Ectodermal cell (in vitro differentiated cells): ENCODE measurements around the gene CRABP1.

Experiments used
- H3K27ac ChIP-seq: 2 replicates; pipeline ENCODE4 v1.7.0; 2013; ENCODE audit warnings: mild to moderate bottlenecking, low read depth, low read length; ENCODE audit not compliant: insufficient read depth, poor library complexity, severe bottlenecking
- H3K27me3 ChIP-seq: 2 replicates; pipeline ENCODE4 v1.7.0; 2013; ENCODE audit warnings: mild to moderate bottlenecking, low read length; ENCODE audit not compliant: insufficient read depth, control insufficient read depth, poor library complexity, severe bottlenecking
- H3K36me3 ChIP-seq: one replicate; pipeline ENCODE4 v1.7.0; 2013; ENCODE audit warnings: low read length; ENCODE audit not compliant: control insufficient read depth, insufficient read depth
- H3K4me1 ChIP-seq: one replicate; pipeline ENCODE4 v1.7.0; 2013; ENCODE audit warnings: low read length; ENCODE audit not compliant: control insufficient read depth, insufficient read depth
- H3K4me3 ChIP-seq: 2 replicates; pipeline ENCODE4 v1.7.0; 2013; ENCODE audit warnings: low read depth, low read length, control low read depth; ENCODE audit not compliant: insufficient read depth
- H3K9me3 ChIP-seq: 2 replicates; pipeline ENCODE4 v1.7.0; 2013; ENCODE audit warnings: mild to moderate bottlenecking, low read length, moderate library complexity; ENCODE audit not compliant: control insufficient read depth
- WGBS, 2 experiments: methylation state at CpG; one replicate each; pipeline ENCODE4 v1.1.7; 2013; ENCODE audit warnings: missing lambda C conversion rate in 2 of 2; 5-methylcytosine and 5-hydroxymethylcytosine counted together

Gene CRABP1

DNA sequence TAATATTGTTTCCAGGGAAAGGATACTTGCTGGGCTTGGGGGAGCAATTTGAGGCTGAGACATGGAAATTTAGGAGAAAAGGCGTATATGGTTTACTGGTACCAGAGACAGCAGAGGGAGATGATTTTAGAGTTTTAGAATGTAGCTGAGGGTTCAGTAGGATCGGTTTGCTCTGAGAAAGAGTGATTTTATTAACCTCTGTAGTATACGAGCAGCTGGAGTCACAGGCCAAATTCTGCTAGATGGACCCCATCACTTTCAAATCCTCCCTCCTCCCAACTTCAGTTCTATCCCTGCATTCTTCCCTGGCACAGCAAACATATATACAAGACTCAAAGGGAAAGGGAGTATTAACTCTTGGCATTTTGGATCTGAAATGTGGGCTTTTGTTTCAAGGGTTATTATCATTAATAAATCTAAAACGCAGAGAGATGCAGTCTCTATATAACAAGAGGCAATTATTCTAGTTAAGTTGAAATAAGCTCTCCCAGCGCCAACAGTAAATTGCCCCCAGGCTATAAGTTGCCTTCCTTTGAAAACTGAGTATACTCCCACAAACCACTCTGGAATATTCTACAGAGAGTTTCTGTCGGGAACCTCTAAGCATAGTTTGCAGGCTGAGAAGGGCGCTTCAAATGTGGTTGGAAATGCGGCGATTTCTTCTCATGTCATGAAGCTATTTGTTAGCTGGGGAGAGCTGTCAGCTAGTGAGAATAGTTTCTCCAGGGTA, 5.4 kb downstream of the CRABP1 start:
- H3K9me3 ChIP-seq = no peaks in the 10 kb centered on the region
- H3K4me3 ChIP-seq = peak overlapping the region; percentile 12
- H3K36me3 ChIP-seq = peaks cover 36% of the 10 kb centered on the region
- H3K27me3 ChIP-seq = peaks cover 18% of the 10 kb centered on the region
- no peak overlapping the region for H3K27ac ChIP-seq
- WGBS, 2 experiments = 94 to 95% methylated on average over 8 to 9 of the region's 9 CpGs
- peaks cover 24% of the 10 kb centered on the region for H3K4me1 ChIP-seq

DNA sequence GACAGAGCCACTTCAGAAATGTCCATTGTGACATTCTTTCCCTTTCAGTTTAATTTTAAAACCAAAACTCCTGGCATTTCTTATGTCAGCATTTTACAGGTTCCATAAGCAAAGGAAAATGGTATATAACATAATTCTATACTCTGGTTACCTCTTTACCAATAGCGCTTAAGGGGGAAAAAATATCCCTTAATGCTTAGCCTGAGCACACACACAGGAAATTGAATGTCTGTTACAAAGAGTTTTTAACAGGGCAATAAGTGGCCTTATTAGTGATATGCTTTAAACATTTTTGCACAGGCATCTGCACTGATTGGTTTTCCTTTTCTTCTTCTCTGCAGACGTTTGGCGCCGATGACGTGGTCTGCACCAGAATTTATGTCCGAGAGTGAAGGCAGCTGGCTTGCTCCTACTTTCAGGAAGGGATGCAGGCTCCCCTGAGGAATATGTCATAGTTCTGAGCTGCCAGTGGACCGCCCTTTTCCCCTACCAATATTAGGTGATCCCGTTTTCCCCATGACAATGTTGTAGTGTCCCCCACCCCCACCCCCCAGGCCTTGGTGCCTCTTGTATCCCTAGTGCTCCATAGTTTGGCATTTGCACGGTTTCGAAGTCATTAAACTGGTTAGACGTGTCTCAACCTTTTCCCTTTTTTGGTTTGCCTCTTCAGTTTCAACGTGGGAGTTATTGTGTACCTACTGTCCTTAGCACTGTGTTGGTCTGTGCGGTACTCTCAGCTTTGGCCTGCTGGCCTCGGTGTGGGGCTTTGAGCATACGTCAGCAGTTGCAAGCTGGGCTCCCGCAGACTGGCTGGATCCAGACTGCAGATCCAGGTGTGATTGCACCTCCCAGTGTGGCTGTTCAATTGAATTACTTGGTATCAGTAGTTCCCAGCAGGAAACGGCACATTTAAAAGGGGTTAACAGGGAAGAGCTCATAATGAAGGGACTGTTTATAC, 7.7 kb downstream of the CRABP1 start:
- Histone ChIP-seq H3K36me3 (peaks cover 36% of the 10 kb centered on the region), H3K27ac (no peak overlapping the region), H3K27me3 (no peaks in the 10 kb centered on the region), H3K4me3 (no peak overlapping the region), H3K9me3 (no peaks in the 10 kb centered on the region), H3K4me1 (peaks cover 16% of the 10 kb centered on the region)
- 86 to 88% methylated on average over 17 of the region's 17 CpGs for WGBS, 2 experiments

DNA sequence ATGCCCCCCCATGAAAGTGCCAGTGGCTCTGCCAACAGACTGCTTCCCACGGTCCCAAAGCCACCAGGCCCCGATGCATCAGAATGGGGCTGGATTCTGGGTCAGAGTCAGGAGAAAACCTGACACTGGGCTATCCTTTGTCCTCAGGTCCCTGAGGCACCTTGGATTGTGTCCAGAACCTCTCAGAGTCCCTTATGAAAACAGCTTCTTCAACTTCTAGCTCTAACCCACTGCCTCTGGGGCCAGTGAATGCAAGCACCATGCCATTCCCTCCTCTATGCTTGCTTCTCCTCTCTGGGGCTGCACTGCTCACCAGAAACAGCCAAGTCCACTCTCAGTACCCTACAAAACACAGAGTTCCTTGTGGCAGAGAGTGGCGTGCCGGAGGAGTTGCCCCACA, 9.9 kb downstream of the CRABP1 start:
- WGBS, 2 experiments = 84 to 86% methylated on average over 4 of the region's 4 CpGs
- H3K4me3 ChIP-seq = no peak overlapping the region
- no peaks in the 10 kb centered on the region for H3K9me3 ChIP-seq
- no peaks in the 10 kb centered on the region for H3K27me3 ChIP-seq
- peaks cover 8% of the 10 kb centered on the region for H3K4me1 ChIP-seq
- H3K36me3 ChIP-seq = peaks cover 27% of the 10 kb centered on the region
- H3K27ac ChIP-seq = no peak overlapping the region

DNA sequence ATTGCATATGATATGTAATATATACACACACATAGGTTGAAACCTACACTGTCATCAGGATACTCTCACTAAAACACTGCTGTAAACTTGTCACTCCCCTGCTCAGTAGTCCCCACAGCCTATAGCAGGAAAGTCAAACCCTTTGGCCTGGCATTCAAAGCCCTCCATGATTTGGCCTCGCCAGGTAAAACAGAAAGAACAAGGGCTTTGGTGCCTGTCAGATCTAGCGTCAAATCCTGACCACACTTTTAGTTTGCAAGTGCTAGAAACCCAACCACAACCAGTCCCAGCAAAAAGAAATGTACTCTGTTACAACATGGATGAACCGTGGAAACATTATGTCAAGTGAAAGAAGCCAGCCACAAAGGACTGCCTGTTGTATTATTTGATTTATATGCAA, 11.4 kb downstream of the CRABP1 start:
- Histone ChIP-seq H3K9me3 (no peaks in the 10 kb centered on the region), H3K4me3 (no peak overlapping the region), H3K4me1 (peaks cover 4% of the 10 kb centered on the region), H3K27me3 (no peaks in the 10 kb centered on the region), H3K27ac (no peak overlapping the region), H3K36me3 (peaks cover 21% of the 10 kb centered on the region)
- 93 to 97% methylated on average over 3 of the region's 3 CpGs for WGBS, 2 experiments

DNA sequence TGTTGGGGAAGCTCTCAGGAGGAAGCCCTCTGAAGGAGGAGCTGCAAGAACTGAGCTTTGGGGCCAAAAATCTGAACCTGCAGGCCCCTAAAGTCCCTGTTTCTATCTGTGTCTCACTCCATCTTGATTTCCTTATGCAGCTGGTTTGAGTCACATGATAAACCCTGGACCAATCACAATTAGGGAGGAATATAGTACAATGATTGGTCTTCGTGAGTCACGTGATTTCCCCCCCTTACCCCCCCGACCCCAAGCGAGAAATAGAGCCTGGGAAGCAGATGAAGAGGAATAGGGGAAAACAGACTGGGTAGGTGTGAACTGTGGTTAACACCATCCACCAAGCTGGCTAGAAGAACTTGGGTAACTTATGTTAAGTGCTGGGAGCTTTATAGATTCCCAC, 12.9 kb downstream of the CRABP1 start:
- Histone ChIP-seq H3K27ac (no peak overlapping the region), H3K36me3 (peaks cover 6% of the 10 kb centered on the region), H3K27me3 (no peaks in the 10 kb centered on the region), H3K4me3 (no peak overlapping the region), H3K4me1 (peaks cover 4% of the 10 kb centered on the region), H3K9me3 (no peaks in the 10 kb centered on the region)
- WGBS, 2 experiments = 90 to 95% methylated on average over 2 to 4 of the region's 4 CpGs

DNA sequence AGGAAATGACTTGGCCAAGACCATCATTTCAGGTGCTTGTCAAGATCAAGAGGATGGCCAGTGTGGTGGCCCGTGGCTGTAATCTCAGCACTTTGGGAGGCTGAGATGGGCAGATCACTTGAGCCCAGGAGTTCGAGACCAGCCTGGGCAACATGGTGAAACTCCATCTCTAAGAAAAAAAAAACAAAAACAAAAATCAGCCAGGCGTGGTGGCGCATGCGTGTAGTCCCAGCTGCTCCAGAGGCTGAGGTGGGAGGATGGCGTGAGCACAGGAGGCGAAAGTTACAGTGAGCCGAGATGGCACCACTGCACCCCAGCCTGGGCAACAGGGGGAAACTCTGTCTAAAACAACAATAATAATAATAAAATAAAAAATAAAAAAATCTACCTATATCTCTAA, 15.0 kb downstream of the CRABP1 start:
- 90 to 91% methylated on average over 8 of the region's 8 CpGs for WGBS, 2 experiments
- no peaks in the 10 kb centered on the region for H3K36me3 ChIP-seq
- H3K4me1 ChIP-seq = peaks cover 14% of the 10 kb centered on the region
- H3K27ac ChIP-seq = no peak overlapping the region
- H3K4me3 ChIP-seq = no peak overlapping the region
- H3K27me3 ChIP-seq = no peaks in the 10 kb centered on the region
- H3K9me3 ChIP-seq = no peaks in the 10 kb centered on the region

DNA sequence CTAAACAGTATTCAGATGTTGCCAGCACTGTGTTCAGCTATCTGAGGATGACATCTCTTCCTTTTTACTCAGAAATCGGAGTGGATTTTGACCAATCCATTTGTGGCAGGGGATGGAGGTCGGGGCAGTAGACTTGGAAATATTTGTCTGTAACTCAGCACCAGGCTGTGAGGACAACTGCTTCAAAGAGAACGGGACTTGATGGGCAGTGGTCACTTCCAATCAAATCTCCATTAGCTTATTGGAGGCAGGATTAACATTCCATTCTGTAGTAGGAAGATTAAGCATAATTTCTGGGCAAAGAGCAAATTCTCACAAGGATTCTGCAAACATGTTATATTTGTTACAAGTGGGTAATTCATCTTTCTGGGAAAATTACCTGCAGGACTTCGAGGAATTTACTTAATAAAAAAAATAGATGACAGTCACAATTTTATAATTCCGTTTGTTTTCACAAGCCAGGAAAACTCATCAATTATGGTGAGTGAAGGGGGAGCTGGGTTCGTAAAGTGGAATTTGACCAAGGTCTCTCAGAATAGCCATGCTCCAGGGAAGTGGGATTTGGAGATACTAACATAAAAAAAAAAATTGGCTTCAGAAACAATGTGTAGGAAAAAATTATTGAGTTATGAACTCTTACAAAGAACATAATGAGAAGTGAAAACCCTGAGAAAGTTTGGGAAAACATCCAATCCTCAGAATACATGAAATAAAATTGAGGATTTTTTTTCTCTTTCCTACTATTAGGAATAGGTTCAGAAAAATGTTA, 18.1 kb downstream of the CRABP1 start:
- no peak overlapping the region for H3K27ac ChIP-seq
- no peaks in the 10 kb centered on the region for H3K27me3 ChIP-seq
- no peaks in the 10 kb centered on the region for H3K36me3 ChIP-seq
- H3K4me1 ChIP-seq = peaks cover 14% of the 10 kb centered on the region
- no peak overlapping the region for H3K4me3 ChIP-seq
- no peaks in the 10 kb centered on the region for H3K9me3 ChIP-seq
- WGBS, 2 experiments = 82 to 87% methylated on average over 4 to 5 of the region's 6 CpGs

DNA sequence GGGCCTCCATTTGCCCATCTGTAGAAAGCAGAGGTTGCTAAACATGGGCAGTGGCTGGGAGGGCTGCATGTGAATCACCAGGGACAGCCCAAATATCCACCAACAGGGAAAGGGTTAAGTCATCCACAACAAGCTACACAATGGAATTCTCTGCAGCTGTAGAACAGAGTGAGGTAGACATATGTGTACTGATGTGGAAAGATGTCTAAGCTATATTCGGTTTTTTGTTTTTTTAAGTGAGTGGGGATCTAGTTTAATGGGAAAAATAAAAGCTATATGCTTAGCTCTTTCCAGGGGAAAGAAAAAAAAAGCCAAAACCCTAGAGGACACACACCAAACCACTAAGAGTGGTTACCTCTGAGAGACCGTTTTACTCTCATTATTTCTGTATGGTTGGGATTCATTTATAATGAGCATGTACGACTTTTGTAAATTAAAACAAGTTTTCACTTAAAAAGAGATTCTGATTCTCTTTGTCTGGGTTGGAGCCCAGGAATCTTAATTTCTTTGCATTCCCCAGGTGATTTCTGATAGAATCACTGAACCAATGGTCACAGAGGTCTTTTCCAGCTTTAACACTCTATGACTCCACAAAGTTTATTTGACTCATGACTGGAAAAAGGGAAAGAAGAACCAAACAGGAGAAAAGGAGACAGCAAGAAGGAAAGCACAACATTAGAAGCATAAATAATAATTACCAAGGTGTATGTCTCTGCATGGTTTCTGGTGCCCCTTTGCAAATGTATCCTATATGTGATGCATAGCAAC, 19.1 kb downstream of the CRABP1 start:
- no peaks in the 10 kb centered on the region for H3K27me3 ChIP-seq
- peaks cover 14% of the 10 kb centered on the region for H3K4me1 ChIP-seq
- H3K9me3 ChIP-seq = no peaks in the 10 kb centered on the region
- H3K4me3 ChIP-seq = no peak overlapping the region
- H3K36me3 ChIP-seq = no peaks in the 10 kb centered on the region
- H3K27ac ChIP-seq = no peak overlapping the region
- WGBS, 2 experiments = 86 to 88% methylated on average over 2 of the region's 3 CpGs

DNA sequence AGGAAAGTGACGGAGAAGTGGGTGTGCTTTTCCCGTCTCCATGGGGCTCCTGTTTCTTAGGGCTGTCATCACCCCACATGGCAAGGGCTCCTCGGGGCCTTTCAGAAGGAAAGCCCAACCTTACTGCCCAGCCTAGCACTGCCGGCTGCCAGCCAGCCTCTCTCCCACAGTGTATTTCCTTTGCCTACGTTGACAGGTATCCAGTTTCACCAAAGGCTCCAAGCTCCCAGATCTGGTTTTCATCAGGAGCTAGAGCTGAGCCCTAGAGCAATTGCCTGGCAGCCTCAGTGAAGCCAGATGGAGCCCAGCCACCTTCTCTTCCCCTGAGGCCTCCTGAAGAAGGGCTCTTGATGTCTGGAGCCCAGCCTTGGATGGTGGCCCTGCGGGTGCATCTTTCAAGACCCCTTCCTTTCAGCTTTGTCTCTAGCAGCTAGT, 20.2 kb downstream of the CRABP1 start:
- Histone ChIP-seq H3K27ac (no peak overlapping the region), H3K27me3 (no peaks in the 10 kb centered on the region), H3K4me3 (no peak overlapping the region), H3K36me3 (no peaks in the 10 kb centered on the region), H3K4me1 (peaks cover 14% of the 10 kb centered on the region), H3K9me3 (no peaks in the 10 kb centered on the region)
- 75 to 76% methylated on average over 6 of the region's 6 CpGs for WGBS, 2 experiments
